Lower leg skin (tissue), 3 donors: Measurements from ENCODE around the gene DDX47.

Experiments
- POLR2A ChIP-seq, 2 donors: fragments of 450-650 bp; IDR thresholded peaks; one replicate each; pipeline ENCODE4 v1.6.1; 2016 to 2017; ENCODE audit warnings: antibody characterized with exemption in 2 of 2, mild to moderate bottlenecking in 1 of 2, moderate library complexity in 1 of 2
- TF ChIP-seq, protein P1 (sequence below), 3 donors: fragments of 450-650 bp; IDR thresholded peaks; one replicate each; pipeline ENCODE4 v1.5.1; 2016; ENCODE audit warnings: antibody characterized with exemption in 3 of 3, mild to moderate bottlenecking in 3 of 3, moderate library complexity in 2 of 3

DNA sequence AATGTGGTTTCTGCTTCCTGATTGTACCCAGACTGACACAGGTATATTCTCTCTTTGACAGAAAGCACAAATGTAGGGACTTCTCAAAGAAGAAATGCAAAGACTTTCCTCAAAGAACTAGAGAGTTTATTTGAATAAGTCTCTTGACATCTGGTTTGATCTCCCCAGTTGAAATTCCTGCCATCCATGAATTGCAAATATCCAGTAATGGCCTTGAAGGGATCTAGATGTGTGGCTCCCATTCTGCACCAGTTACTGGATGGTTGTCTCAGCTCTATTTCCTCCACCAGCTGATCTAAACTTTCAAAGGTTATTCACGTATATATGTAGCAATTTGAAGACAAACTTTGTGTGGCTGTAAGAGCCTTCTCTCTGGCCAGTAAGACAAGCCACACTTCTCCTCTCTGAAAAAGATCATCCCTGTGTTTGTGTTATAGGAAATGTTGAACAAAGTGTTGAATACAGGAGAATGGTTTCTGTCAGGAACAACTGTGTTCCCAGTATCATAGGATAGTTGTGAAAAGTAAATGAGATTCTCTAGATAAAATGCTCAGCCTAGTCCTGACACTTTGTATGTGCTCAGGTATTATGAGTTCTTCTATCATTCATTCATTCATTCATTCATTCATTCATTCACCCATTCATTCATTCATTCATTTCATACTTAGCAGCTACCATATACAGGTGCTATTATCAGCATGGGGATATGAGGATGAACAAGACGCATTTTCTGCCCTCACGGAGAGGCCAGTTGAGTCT lies 55.5 kb downstream of the DDX47 start:
- TF ChIP-seq, protein P1, sequence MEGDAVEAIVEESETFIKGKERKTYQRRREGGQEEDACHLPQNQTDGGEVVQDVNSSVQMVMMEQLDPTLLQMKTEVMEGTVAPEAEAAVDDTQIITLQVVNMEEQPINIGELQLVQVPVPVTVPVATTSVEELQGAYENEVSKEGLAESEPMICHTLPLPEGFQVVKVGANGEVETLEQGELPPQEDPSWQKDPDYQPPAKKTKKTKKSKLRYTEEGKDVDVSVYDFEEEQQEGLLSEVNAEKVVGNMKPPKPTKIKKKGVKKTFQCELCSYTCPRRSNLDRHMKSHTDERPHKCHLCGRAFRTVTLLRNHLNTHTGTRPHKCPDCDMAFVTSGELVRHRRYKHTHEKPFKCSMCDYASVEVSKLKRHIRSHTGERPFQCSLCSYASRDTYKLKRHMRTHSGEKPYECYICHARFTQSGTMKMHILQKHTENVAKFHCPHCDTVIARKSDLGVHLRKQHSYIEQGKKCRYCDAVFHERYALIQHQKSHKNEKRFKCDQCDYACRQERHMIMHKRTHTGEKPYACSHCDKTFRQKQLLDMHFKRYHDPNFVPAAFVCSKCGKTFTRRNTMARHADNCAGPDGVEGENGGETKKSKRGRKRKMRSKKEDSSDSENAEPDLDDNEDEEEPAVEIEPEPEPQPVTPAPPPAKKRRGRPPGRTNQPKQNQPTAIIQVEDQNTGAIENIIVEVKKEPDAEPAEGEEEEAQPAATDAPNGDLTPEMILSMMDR (IDR thresholded peaks at IDR 0.05), result no peak
- no peak for TF ChIP-seq POLR2A (IDR thresholded peaks at IDR 0.05)
